LNCaP clone FGC (cell line): ENCODE results near the gene TMEM272.

Source experiments
- DNase-seq: peaks from one replicate; pipeline ENCODE4 v3.0.0-alpha.2; 2011; ENCODE audit warnings: low read depth
- H3K4me3 ChIP-seq: 2 replicates; pipeline ENCODE4 v1.5.1; 2011; ENCODE audit warnings: mild to moderate bottlenecking, low read depth, low read length, control low read depth
- CTCF ChIP-seq: IDR thresholded peaks from 2 replicates; pipeline ENCODE4 v1.5.1; 2012; ENCODE audit warnings: mild to moderate bottlenecking; ENCODE audit not compliant: control insufficient read depth, insufficient read depth; ENCODE audit errors: extremely low read depth

The TMEM272 gene

GRCh38 chr13:51769455-51770127 lies 75.4 kb downstream of the TMEM272 start:
- DNase-seq: no peak

GRCh38 chr13:51768976-51769375 lies 76.0 kb downstream of the TMEM272 start:
- no peak for TF ChIP-seq CTCF
- no peak overlapping the region for H3K4me3 ChIP-seq
- no peak for DNase-seq

More at GRCh38 chr13:51769455-51770127, 75.4 kb downstream of the TMEM272 start:
- no peak for TF ChIP-seq CTCF
- H3K4me3 ChIP-seq: no peak overlapping the region

GRCh38 chr13:51768378-51768921 lies 76.5 kb downstream of the TMEM272 start:
- DNase-seq: no peak
- H3K4me3 ChIP-seq: no peak overlapping the region
- TF ChIP-seq CTCF: no peak

GRCh38 chr13:51767100-51767499 lies 77.9 kb downstream of the TMEM272 start:
- DNase-seq: no peak
- no peak overlapping the region for H3K4me3 ChIP-seq
- 0 out of 2 replicates have a peak, but pooled peaks have one; percentile 6 for TF ChIP-seq CTCF

DNA sequence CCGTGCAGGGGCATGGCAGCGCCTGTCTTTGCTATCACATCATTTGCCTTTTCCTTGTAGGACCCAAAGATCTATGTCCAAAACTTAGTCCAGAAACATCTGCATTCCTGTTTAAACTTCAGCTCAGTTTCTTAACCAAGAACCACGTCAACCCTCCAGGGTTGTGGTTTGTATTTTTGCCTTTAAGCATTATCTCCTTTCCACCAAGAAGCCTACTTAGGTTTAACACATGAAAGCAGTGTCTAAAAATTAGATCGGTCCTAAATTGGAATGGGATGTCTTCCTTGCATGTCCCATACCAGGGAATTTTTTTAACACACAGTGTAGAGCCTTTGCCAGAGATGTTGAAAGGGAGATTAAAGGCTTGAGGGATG lies 79.8 kb downstream of the TMEM272 start:
- no peak overlapping the region for H3K4me3 ChIP-seq
- no peak for DNase-seq
- TF ChIP-seq CTCF: no peak

DNA sequence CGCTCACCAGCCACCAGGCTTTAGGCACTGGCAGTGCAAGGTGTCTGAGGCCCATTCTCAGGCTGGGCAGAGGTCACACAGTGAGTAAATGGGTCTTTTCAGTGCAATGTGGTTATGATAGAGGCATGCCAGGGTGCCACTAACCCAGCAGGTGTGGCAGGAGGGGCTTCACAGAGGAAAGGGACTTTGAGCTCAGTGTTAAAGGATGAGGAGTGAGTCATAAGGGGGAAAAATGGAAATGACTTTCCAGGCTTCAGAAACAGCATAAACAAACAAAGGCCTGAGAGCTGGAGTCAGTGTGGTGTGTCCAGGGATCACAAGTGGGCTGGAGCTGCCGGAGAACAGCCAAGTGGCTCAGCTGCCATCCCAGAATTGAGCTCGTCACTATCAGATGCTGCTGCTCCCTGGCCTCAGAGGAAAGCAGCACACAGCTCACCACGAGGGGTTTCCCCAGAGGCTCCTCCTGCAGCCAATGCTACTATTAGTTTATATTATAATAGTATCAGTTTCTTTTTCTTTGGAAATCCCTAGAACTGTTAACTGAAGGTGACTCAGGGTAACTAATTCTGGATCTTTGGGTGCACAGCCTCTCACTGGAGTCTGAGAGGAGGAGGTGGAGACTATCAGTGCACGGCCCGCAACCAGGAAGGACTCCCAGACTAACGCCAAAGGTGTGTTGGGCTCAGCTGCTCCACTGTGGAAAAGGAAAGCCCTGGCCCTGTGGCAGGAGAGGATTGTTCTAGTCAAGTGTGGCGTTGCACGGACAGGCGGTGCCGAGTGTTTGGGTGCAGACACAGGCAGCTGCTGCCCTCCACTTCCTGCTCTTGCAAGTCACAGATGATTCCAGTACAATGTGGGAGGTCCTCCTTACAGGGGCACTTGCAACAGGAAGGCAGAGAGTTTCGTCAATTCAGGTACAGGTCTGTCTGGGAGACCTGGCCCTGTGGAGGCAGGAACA lies 80.5 kb downstream of the TMEM272 start:
- no peak overlapping the region for H3K4me3 ChIP-seq
- DNase-seq: no peak
- TF ChIP-seq CTCF: no peak
